ENCODE results near the gene GSTA2.

The GSTA2 gene

GRCh38 chr6:52731719-52732118 lies 31.6 kb downstream of the GSTA2 start:
- Histone ChIP-seq H3K36me3 (ENCODE audit: insufficient read depth, low read length) (no peaks in the 10 kb centered on the region), H3K9ac (ENCODE audit: low read depth, low read length) (no peak overlapping the region), H4K20me1 (ENCODE audit: insufficient read depth, low read length) (no peaks in the 10 kb centered on the region), H3K9me3 (ENCODE audit: insufficient read depth, low read length, severe bottlenecking) (no peaks in the 10 kb centered on the region), H3K79me2 (ENCODE audit: insufficient read depth, low read length) (no peaks in the 10 kb centered on the region), H3K4me1 (ENCODE audit: insufficient read depth, low read length) (no peaks in the 10 kb centered on the region), H3K4me2 (ENCODE audit: insufficient read depth, low read length) (no peak overlapping the region), H3K27me3 (ENCODE audit: insufficient read depth, low read length, poor library complexity) (no peaks in the 10 kb centered on the region), H3K27ac (ENCODE audit: low read length) (no peak overlapping the region), H3K4me3 (ENCODE audit: low read depth in 1 of 2, low read length in 2 of 2) (no peak overlapping the region), H2AFZ (ENCODE audit: low read depth, low read length) (no peak overlapping the region)
- no peak for TF ChIP-seq EZH2 (IDR thresholded peaks at IDR 0.05; ENCODE audit: borderline replicate concordance, low read depth, low read length, severe bottlenecking)
- TF ChIP-seq CTCF (IDR thresholded peaks at IDR 0.05; ENCODE audit: borderline replicate concordance, extremely low read depth, low read length, poor library complexity, severe bottlenecking), result no peak
- ATAC-seq (ENCODE audit: insufficient read depth, low read depth) (no peak), DNase-seq (no peak)

- Histone ChIP-seq H3K9me3 (ENCODE audit: insufficient read depth, low read length, severe bottlenecking) (no peaks in the 10 kb centered on the region), H3K79me2 (ENCODE audit: insufficient read depth, low read length) (no peaks in the 10 kb centered on the region), H3K27ac (ENCODE audit: low read length) (no peak overlapping the region), H3K36me3 (ENCODE audit: insufficient read depth, low read length) (no peaks in the 10 kb centered on the region), H3K9ac (ENCODE audit: low read depth, low read length) (no peak overlapping the region), H4K20me1 (ENCODE audit: insufficient read depth, low read length) (no peaks in the 10 kb centered on the region), H3K27me3 (ENCODE audit: insufficient read depth, low read length, poor library complexity) (no peaks in the 10 kb centered on the region), H3K4me3 (ENCODE audit: low read depth in 1 of 2, low read length in 2 of 2) (no peak overlapping the region), H3K4me1 (ENCODE audit: insufficient read depth, low read length) (no peaks in the 10 kb centered on the region), H3K4me2 (ENCODE audit: insufficient read depth, low read length) (no peak overlapping the region), H2AFZ (ENCODE audit: low read depth, low read length) (no peak overlapping the region)
- ATAC-seq (ENCODE audit: insufficient read depth, low read depth) (no peak), DNase-seq (no peak)
- TF ChIP-seq CTCF (IDR thresholded peaks at IDR 0.05; ENCODE audit: borderline replicate concordance, extremely low read depth, low read length, poor library complexity, severe bottlenecking), result no peak
- TF ChIP-seq EZH2 (IDR thresholded peaks at IDR 0.05; ENCODE audit: borderline replicate concordance, low read depth, low read length, severe bottlenecking), result no peak
These were observed 33.7 kb downstream of the GSTA2 start for GRCh38 chr6:52729576-52729975.

GRCh38 chr6:52728394-52728793 lies 34.9 kb downstream of the GSTA2 start:
- H3K4me2 ChIP-seq (ENCODE audit: insufficient read depth, low read length), result no peak overlapping the region
- H3K27ac ChIP-seq (ENCODE audit: low read length), result no peak overlapping the region
- no peak overlapping the region for H2AFZ ChIP-seq (ENCODE audit: low read depth, low read length)
- ATAC-seq (ENCODE audit: insufficient read depth, low read depth) (no peak), DNase-seq (no peak)
- no peaks in the 10 kb centered on the region for H3K27me3 ChIP-seq (ENCODE audit: insufficient read depth, low read length, poor library complexity)
- no peak overlapping the region for H3K9ac ChIP-seq (ENCODE audit: low read depth, low read length)
- no peaks in the 10 kb centered on the region for H3K9me3 ChIP-seq (ENCODE audit: insufficient read depth, low read length, severe bottlenecking)
- no peaks in the 10 kb centered on the region for H3K79me2 ChIP-seq (ENCODE audit: insufficient read depth, low read length)
- H3K4me1 ChIP-seq (ENCODE audit: insufficient read depth, low read length), result no peaks in the 10 kb centered on the region
- no peaks in the 10 kb centered on the region for H4K20me1 ChIP-seq (ENCODE audit: insufficient read depth, low read length)
- no peaks in the 10 kb centered on the region for H3K36me3 ChIP-seq (ENCODE audit: insufficient read depth, low read length)
- no peak overlapping the region for H3K4me3 ChIP-seq (ENCODE audit: low read depth in 1 of 2, low read length in 2 of 2)
- no peak for TF ChIP-seq EZH2 (IDR thresholded peaks at IDR 0.05; ENCODE audit: borderline replicate concordance, low read depth, low read length, severe bottlenecking)
- TF ChIP-seq CTCF (IDR thresholded peaks at IDR 0.05; ENCODE audit: borderline replicate concordance, extremely low read depth, low read length, poor library complexity, severe bottlenecking), result no peak

- Histone ChIP-seq H3K9me3 (ENCODE audit: insufficient read depth, low read length, severe bottlenecking) (no peaks in the 10 kb centered on the region), H3K4me1 (ENCODE audit: insufficient read depth, low read length) (no peaks in the 10 kb centered on the region), H3K27me3 (ENCODE audit: insufficient read depth, low read length, poor library complexity) (no peaks in the 10 kb centered on the region), H4K20me1 (ENCODE audit: insufficient read depth, low read length) (no peaks in the 10 kb centered on the region), H3K27ac (ENCODE audit: low read length) (no peak overlapping the region), H3K9ac (ENCODE audit: low read depth, low read length) (no peak overlapping the region), H3K79me2 (ENCODE audit: insufficient read depth, low read length) (no peaks in the 10 kb centered on the region), H3K4me2 (ENCODE audit: insufficient read depth, low read length) (no peak overlapping the region), H3K36me3 (ENCODE audit: insufficient read depth, low read length) (no peaks in the 10 kb centered on the region), H3K4me3 (ENCODE audit: low read depth in 1 of 2, low read length in 2 of 2) (no peak overlapping the region), H2AFZ (ENCODE audit: low read depth, low read length) (no peak overlapping the region)
- no peak for ATAC-seq (ENCODE audit: insufficient read depth, low read depth)
- TF ChIP-seq EZH2 (IDR thresholded peaks at IDR 0.05; ENCODE audit: borderline replicate concordance, low read depth, low read length, severe bottlenecking) (no peak), CTCF (IDR thresholded peaks at IDR 0.05; ENCODE audit: borderline replicate concordance, extremely low read depth, low read length, poor library complexity, severe bottlenecking) (no peak)
- no peak for DNase-seq
These were observed 35.4 kb downstream of the GSTA2 start for GRCh38 chr6:52727908-52728307.
